ENCODE results near the gene UGT1A5. TPM values are rescaled to one million over a fixed set of nuclear protein-coding genes. Genes with fewer than 3 reads are reported as not detected.

The UGT1A5 gene
- polyA plus RNA-seq, 3 donors = not detected

DNA sequence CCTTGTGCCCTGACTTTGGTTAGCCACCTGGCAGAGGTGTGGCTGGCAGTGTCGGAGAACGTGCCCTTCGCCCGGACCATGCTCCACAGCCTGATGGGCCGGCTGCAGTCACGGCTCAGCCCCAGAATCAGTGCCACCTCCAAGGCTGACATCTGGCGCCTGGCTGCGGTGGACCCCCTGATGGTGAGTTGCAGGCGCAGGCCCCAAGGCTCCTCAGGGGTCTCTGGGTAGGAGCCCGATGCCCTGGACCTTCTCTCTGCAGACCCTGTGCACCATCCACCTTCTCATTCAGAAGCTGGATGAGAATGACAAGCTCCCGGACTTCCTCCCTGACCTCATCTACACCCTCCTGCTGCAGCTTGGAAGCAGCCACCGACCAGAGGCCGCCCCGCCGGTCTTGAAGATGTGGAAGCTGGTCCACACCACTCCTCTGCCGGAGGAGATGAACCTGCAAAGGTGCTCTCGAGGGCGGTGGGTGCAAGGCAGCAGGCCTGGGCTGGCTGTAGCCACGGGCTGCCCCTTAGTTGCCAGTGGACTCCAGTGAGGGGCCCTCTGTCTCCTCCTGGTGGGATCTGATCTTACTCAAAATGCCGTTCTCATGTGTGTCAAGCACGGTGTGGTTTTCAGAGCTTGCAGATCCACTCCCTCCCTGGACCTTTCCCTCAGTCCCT, 109.5 kb downstream of the UGT1A5 start:
- DNase-seq (ENCODE audit: low read depth in 3 of 3, low spot score in 2 of 3) = no peak

Other genes starting within 250 kb of the UGT1A5 start
- gene USP40, start 146.1 kb upstream of the UGT1A5 start, polyA plus RNA-seq (ENCODE audit: insufficient read length in 3 of 3) = 10 to 100 TPM; 40.8 to 48.6 (median 41.5) TPM
- gene UGT1A8, start 95.3 kb upstream of the UGT1A5 start, polyA plus RNA-seq (ENCODE audit: insufficient read length in 3 of 3) = under 1 TPM in 1 of 3 donors, not detected in 2; 0.07 TPM
- gene UGT1A10, start 76.5 kb upstream of the UGT1A5 start, polyA plus RNA-seq (ENCODE audit: insufficient read length in 3 of 3) = not detected
- 1 to 10 TPM; 4.3 to 7.6 (median 6.9) TPM for gene UGT1A9, start 41.0 kb upstream of the UGT1A5 start, polyA plus RNA-seq (ENCODE audit: insufficient read length in 3 of 3)
- gene UGT1A7, start 31.0 kb upstream of the UGT1A5 start, polyA plus RNA-seq (ENCODE audit: insufficient read length in 3 of 3) = not detected
- gene UGT1A6, start 20.0 kb upstream of the UGT1A5 start, polyA plus RNA-seq (ENCODE audit: insufficient read length in 3 of 3) = 1 to 10 TPM; 3.6 to 6.2 (median 4.5) TPM
- gene UGT1A4, start 5.8 kb downstream of the UGT1A5 start, polyA plus RNA-seq (ENCODE audit: insufficient read length in 3 of 3) = not detected
- not detected for gene UGT1A3, start 16.1 kb downstream of the UGT1A5 start, polyA plus RNA-seq (ENCODE audit: insufficient read length in 3 of 3)
- under 1 TPM; 0.06 to 0.18 (median 0.13) TPM for gene UGT1A1, start 47.4 kb downstream of the UGT1A5 start, polyA plus RNA-seq (ENCODE audit: insufficient read length in 3 of 3)
- gene MROH2A, start 65.4 kb downstream of the UGT1A5 start, polyA plus RNA-seq (ENCODE audit: insufficient read length in 3 of 3) = under 1 TPM; 0.16 to 0.24 (median 0.22) TPM
- 10 to 100 TPM; 18.6 to 24.1 (median 22.6) TPM for gene HJURP, start 141.6 kb downstream of the UGT1A5 start, polyA plus RNA-seq (ENCODE audit: insufficient read length in 3 of 3)
- under 1 TPM in 2 of 3 donors, not detected in 1; 0.06 to 0.08 TPM for gene TRPM8, start 204.5 kb downstream of the UGT1A5 start, polyA plus RNA-seq (ENCODE audit: insufficient read length in 3 of 3)

Measured in right renal cortex interstitium (tissue), 3 donors.